Sigmoid colon (tissue), 4 donors: ENCODE data around the gene NRXN2.

Experiments used
- POLR2A ChIP-seq, 2 donors: fragments of 450-650 bp; IDR thresholded peaks; one replicate each; pipeline ENCODE4 v1.6.1; 2016; ENCODE audit warnings: antibody characterized with exemption in 2 of 2, mild to moderate bottlenecking in 2 of 2, moderate library complexity in 2 of 2
- POLR2AphosphoS5 ChIP-seq, 4 donors: sonication (generic); formaldehyde crosslinking; IDR thresholded peaks; one replicate each; pipeline ENCODE4 v1.6.1; 2017; ENCODE audit warnings: antibody characterized with exemption in 4 of 4
- TF ChIP-seq, protein P1 (sequence below), 4 experiments: fragments of 450-650 bp in 3 of 4; fragments of 200-600 bp in 1 of 4; IDR thresholded peaks; one replicate each; pipeline ENCODE4 v1.5.1; 2016 to 2019; ENCODE audit warnings: antibody characterized with exemption in 4 of 4, mild to moderate bottlenecking in 3 of 4, moderate library complexity in 2 of 4

GRCh38 chr11:64655941-64656601 is 66.9 kb downstream of the NRXN2 start:
- TF ChIP-seq POLR2A (IDR thresholded peaks at IDR 0.05) (no peak), POLR2AphosphoS5 (IDR thresholded peaks at IDR 0.05) (no peak)
- TF ChIP-seq, protein P1, sequence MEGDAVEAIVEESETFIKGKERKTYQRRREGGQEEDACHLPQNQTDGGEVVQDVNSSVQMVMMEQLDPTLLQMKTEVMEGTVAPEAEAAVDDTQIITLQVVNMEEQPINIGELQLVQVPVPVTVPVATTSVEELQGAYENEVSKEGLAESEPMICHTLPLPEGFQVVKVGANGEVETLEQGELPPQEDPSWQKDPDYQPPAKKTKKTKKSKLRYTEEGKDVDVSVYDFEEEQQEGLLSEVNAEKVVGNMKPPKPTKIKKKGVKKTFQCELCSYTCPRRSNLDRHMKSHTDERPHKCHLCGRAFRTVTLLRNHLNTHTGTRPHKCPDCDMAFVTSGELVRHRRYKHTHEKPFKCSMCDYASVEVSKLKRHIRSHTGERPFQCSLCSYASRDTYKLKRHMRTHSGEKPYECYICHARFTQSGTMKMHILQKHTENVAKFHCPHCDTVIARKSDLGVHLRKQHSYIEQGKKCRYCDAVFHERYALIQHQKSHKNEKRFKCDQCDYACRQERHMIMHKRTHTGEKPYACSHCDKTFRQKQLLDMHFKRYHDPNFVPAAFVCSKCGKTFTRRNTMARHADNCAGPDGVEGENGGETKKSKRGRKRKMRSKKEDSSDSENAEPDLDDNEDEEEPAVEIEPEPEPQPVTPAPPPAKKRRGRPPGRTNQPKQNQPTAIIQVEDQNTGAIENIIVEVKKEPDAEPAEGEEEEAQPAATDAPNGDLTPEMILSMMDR (IDR thresholded peaks at IDR 0.05) = no peak
